NCI-H2081 treated with DMSO at 0.1 percent for 48 hours (cell line): Measurements from ENCODE around the gene HDDC2.

Source experiments
- DNase-seq: peaks from one replicate; lab custom pipeline; 2025; lab: John Stamatoyannopoulos, UW

HDDC2 gene, protein sequence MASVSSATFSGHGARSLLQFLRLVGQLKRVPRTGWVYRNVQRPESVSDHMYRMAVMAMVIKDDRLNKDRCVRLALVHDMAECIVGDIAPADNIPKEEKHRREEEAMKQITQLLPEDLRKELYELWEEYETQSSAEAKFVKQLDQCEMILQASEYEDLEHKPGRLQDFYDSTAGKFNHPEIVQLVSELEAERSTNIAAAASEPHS

DNA sequence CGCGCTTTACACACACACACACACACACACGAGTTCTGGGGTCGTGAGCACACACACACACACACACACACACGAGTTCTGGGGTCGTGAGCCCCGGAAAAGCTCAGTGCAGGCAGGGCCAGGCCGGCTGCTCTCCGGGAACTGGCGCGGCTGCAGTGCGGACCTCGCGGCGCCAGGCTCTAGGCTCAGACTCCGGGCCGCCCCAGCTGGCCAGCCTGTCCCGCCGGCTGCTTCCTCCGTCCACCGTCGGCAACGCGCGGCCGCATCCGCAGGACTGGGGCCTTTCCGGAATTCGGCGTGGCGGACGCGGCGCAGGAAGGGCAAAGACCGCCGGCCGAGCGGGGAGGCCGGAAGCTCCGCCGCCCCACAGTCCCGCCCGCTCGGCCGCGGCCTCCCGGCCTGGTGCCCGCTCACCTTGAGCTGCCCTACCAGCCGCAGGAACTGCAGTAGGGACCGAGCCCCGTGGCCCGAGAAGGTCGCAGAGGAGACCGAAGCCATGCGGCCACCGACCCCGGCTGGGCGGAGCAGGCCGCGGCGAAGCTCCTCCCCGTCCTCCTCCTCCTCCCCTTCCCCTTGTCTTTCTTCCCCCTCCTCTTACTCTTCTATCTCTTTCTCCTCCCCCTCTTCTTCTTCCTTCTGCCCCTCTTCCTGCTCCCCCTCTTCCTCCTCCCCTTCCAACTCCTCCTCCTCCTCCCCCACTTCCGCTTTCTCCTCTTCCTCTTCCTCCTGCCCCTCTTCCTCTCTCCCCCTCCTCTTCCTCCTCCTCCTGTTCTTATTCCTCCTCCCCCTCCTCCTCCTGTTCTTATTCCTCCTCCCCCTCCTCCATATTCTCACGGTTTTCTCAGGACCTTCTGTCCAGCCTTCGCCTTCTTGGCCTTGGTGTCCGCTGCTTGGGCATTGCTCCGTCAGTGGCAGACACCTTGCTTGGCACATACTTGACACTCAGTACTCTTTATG, at the start of gene HDDC2:
Gene HDDC2 (minus strand): TSS at position 533 of the 957 bp plus-strand sequence. CDS start 35 bp downstream, at position 498.
- no peak for DNase-seq

DNA sequence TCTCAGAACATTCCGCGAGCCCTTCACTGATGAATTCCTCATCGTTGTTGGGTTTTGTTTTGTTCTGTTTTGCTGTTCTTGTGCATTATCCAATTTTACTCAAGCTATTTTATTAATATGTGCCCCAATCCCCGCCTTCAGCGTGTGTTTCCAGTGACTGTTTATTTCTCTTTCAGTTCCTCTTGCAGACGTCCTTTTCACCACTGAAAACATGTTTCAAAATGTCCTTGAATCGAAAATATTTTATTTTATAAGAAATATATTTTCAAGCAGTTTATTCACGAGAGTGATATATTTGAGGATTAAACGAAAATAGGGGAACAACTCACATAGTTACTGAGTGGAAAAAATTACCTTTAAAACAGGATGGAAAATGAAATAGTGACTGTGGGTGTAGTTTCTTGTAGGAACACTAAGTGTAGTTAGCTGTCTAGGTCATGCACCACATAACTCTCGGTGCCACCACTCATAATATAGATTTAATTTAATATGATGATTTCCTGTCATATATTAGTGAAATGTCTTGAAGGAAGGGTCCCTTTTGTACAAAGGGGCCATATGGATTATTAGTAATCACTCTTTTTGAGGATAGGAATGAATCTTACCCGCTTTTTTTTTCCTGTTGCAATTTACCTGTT, 45.3 kb upstream of the HDDC2 start:
- DNase-seq: no peak

DNA sequence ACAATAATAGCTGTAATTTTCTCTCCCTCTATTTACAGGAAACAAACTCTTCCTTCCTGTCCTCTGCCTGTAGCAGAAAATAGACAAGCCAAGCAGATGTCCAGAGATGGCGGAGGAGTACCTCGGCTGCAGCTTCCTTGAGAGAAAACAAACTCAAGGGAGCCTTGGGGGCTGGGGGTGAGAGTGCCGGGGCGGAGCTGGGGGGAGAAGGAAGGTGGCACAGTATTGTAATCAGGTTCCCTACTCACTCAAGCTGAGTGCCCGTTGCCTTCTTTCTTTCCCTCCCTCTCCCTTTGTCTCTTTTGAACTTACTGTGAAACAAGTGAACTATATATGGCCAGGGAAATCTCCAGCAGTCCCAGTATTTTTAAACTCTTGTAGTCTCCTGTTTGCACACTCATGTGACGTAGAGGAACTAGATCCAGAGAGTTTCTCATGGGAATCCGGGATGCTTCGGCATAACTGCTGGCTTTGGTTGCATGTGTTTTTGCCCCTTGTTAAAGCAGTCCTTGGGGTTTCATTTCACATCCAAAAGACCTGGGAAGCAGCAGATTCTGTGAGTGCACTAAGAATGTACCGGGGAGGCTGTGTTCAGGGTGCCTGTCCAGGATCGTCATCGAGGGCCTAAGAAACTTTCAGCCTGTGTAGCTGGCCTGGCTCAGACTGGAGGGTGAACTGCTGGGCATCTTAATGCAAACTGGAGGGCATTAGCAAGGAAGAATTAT, 44.6 kb upstream of the HDDC2 start:
- DNase-seq: no peak

DNA sequence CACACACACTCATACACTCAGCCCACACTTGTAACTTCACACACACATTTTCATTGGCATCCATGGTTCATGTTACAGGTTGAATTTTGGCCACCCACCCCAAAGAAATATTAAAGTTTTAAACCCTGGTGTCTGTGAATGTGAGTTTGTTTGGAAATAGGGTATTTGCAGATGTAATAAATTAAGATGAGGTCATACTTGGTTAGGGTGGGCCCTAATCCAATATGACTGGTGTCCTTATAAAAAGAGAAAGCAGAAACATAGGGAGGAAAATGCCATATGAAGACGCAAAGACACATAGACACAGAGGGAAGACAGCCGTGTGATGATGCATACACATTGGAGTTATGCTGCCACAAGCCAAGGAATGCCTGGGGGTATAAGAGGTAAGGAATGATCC, 39.7 kb upstream of the HDDC2 start:
- no peak for DNase-seq

DNA sequence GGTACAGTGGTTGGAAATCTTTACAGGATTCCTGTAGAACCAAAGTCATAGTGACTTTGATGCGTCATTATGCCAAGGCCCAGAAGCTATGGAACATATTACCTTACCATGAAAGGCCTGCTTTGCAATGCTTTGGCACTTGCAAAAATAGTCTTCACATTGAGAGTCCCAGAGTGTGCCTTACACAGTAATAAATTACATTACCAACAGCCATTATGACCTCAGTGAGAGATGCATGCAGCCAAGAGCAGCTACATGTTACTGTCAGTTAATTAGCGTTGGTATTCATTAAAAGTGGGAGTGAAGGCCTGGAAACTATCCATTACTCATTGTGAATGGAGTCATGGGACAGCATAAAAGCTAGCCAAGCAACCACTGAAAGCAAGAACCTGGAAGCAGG, 39.2 kb upstream of the HDDC2 start:
- no peak for DNase-seq

DNA sequence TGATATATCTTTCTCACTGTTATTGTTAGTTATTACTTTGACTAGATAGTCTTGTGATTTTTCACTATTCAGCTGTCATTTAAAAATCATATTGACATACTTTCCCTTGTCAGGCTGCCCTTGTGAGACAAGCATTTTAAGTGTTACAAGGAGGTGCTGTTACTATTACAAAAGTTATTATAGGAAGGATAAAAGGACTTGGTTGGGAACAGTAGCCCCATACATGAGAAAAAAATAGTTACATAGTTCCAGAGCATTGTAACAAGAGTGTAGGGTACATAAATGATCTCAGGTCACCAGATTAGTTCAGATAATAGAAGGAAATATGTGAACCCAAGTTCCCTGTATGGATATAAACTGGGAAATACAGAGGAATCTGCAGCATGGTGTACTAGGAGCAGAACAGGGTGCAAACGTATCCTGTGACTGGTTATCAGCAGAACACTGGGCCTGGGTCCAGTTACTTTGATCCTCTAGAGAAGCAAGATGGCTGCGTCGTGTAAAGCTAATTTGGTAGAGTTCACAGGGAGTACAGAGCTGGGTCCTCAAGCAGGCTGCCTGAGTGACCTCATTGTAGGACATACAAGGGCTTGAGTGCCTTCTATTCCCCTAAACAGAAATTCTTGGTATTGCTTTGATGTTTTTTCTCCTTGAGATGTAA, 38.5 kb upstream of the HDDC2 start:
- DNase-seq: no peak

DNA sequence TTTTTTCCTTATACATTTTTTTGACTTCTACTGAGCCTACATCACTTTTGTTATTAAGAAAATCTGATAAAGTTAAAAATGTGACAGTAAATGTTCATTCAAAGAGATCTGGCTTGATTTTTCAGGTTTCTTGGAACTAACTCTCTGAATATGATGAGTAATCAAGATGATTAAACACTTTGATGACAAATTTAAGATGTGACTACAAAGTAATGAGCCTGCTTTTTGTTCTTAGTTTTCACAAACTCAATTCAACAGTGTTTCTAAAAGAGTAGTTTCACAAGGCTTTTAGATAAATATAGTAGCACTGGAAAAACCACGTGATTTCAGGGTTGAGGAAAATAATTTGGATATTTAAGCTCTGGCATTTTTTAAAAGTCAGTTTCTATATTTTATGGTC, 37.9 kb upstream of the HDDC2 start:
- DNase-seq: no peak

DNA sequence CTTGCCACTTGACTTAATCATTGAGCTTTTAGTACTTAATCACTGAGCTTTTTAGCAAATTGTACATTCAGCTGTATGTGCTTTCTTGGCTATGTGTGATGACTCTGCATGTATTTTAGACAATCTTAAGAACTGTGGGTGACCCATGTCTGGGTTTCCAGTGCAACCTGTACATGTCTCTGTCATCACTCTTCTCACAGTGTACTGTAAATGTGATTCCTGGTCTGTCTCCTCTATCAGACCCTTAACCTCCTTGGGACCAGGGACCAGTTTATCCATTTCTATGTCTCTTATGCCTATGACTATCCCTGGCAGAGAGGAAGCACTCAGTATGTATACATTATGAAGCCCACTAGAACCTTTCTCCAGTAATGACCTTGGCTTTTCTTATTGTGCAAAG, 36.6 kb upstream of the HDDC2 start:
- DNase-seq: no peak

DNA sequence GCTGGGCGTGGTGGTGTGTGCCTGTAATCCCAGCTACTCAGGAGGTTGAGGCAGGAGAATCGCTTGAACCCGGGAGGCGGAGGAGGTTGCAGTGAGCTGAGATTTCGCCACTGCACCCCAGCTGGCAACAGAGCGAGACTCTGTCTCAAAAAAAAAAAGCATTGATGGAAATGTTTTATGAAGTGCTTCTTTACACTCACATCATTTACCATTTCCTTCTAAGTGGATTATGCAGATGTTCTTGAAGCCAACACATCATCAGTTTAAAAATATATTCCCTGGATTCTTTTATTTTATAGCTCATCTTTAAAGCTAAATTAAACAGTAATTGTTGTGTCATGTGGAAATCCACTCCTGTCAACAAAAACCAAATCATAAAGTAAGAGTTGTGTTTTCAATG, 35.9 kb upstream of the HDDC2 start:
- DNase-seq: no peak

DNA sequence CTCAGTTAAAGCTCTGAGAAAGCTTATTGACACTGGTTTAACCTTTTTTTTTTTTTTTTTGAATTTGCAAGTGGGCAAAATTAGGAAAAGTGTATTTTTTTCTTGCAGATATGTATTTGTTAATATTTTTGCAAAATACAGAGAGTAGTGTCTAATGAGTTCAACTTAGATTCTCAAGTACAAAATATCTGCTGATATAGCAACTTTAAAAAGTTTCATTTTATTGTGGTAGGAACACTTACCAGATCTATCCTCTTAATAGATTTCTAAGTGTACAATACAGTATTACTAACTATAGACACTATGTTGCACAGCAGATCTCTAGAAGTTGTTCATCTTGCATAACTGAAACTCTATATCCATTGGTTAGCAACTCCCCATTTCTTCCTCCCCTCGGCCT, 30.9 kb upstream of the HDDC2 start:
- no peak for DNase-seq

DNA sequence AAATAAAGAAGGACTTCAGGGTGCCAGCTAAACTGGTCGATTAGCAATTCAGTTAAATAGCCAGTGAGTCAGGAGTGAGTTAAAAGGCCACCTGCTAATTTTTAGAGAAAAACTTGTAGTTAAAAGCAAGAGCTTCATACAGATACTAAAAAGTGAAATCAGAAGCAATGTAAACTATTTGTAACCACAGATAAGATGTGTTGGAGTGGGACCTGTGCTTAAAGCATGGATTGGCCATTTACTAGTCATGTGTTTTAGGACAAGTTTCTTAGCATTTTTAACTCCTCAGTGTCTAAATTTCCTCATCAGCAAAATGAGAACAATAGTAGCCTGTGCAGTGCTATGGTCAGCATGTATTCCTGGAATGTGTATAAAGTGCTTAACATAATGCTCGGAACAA, 23.8 kb upstream of the HDDC2 start:
- no peak for DNase-seq

DNA sequence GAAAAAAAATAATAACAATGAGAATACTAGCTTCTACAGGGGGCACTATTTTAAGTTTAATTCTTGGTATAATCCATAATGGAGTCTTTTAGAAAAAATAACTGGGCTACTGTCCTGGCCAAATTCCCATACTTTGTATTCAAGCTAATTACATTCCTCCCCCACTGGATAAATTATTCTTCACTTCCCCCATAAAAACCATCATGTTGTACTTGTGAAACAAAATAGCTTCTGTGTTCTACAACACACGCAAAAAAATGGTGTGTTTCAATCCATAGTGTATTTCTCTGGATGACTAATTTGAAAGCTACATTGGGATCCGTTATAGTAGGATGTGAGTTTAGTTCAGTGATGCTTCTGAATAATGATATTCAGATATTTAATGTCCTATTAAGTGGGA, 21.6 kb upstream of the HDDC2 start:
- DNase-seq: no peak

DNA sequence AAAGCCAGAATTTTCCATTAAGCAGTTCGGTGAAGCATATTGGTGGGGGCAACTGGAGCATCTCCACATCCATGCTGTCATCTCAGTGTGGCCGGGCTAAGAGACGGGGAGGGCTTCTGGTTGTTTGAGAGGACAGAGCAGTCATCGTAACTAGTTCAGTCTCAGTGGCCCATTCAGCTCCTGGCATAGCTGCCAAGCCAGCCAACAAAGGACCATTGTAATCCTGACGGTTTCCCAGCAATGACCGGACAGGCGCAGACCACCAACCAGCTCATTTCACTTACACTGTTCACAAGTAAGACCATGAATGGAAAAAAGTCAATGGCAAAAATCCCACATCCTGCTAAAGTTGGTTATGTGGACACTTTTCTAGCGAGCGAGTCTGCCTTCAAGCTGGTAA, 14.9 kb upstream of the HDDC2 start:
- DNase-seq: no peak

DNA sequence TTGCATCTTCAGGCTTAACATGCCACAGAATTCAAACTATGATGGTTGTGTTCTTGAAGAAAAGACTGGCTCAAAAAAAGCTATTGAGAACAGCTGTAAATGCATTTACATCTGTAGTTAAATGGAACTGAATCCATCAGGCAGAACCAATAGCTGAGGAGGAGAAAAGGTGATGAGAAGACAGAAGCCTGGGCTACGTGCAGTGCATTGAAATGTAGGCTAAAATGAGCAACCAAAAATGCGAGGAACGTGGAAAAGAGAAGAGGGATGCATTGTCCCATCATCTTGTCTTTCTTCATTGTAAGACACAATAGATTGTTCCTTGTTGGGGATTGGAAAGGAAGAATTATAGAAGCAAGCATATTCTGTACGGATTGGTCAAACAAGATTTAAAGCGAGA, 13.8 kb upstream of the HDDC2 start:
- DNase-seq: no peak

DNA sequence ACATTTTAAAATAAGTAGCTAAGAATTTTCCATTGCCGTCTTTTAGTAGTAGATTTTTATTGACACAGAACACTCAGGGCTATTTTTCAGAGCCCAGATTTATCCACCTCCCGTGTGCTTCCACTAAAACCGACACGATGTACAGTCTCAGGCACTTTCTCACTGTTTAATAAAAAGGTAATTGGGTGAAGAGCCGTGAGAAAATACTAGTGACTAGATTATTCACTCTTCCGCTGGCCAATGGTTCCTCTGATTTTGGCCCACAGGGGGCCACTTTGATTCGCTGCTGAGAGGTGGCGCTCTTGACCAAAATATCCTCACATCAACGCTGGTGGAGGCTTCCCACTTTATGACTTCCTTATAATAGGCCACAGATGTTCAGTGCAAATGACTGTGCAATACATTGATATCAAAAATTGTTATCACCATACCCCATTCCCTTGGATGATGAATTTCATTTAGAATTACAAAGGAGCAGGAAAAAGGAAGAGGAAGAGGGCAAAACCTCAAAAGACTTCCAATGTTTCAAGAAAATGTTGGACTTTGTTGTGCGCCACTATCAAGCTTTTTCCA, 12.3 kb upstream of the HDDC2 start:
- DNase-seq: no peak

DNA sequence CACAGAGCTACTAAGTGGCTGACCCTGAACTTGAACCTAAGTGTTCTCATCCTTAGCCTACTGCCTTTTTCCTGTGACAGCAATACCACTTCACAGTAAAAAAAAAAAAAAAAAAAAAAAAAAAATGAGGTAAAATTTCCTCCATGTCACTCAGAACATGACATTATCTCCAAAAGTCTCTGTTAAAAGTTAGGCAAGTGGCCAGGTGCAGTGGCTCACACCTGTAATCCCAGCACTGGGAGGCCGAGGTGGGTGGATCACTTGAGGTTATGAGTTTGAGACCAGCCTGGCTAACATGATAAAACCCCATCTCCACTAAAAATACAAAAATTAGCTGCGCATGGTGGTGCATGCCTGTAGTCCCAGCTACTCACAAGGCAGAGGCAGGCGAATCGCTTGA, 11.2 kb upstream of the HDDC2 start:
- DNase-seq: no peak

DNA sequence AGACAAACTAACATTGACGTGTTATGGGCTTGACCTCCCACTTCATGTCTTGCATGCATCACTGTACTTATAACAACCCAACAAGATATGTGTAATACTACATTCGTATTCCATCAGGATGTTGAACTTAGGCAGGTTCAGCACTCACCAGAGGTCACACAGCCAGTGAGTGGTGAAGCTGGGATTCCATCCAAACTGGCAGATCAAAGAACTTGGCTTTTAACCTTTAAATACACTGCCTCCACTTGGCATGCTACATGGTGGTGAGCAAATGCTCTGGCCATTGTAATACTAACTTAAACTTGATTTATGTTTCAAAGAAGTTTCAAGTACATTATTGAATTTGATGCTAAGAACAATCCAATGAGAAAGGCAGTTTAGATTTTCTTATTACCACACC, 10.7 kb upstream of the HDDC2 start:
- no peak for DNase-seq

DNA sequence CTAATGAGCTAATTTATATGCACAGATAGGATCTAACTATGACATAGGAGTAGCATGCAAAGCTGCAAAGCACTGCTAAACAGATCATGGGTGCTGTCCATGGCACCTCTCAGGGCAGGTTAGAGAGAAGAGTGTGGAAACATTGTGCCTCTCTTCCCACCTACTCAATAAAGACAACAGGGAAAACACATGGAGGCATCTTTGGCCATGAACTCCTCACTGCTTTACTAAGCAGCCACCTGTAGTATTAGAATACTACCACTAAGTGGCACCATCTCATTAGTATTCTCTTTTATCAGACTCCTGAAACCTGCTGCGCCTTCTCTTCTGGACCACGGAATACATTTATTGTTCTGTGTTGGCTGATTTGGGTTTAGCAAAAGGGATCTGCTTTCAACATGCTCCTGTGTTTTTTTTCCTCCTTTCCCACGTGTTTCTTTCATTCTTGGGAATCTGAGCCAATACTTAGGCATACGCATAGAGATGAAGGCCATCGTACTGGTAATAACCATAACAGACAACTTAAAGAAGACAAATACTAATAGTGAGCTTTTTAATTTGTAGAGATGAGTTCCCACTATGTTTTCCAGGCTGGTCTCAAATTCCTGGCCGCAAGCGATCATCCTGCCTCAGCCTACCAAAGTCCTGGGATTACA, 9.4 kb upstream of the HDDC2 start:
- no peak for DNase-seq

DNA sequence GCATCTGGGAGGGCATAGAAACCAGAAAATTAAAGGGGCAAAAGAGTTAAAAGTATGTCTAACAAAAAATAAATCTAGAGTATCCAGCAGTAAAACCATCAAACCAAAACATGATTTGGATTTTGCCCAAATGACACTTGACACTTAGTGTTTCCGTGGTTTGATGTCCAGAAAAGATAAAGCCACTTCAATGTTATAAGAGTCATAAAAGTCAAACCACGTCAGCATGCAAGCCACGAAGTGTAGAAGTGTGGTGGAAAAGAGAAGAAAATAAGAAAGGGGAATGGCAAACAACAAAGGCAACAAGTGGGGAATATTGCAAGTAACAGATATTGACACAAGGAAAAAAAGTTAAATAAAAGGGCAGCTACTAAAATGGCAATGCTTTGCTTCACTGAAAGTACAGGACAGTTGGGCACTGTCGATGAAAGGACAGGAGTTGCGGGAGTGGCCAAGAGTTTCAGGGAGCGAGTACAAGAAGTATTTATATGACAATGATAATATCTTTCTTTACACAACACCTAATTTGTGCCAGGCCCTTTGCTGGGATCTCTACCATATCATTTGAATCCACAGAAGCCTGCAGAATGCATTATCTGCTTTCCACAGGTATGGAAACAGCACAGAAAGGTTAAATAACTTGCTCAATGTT, 6.3 kb upstream of the HDDC2 start:
- no peak for DNase-seq

DNA sequence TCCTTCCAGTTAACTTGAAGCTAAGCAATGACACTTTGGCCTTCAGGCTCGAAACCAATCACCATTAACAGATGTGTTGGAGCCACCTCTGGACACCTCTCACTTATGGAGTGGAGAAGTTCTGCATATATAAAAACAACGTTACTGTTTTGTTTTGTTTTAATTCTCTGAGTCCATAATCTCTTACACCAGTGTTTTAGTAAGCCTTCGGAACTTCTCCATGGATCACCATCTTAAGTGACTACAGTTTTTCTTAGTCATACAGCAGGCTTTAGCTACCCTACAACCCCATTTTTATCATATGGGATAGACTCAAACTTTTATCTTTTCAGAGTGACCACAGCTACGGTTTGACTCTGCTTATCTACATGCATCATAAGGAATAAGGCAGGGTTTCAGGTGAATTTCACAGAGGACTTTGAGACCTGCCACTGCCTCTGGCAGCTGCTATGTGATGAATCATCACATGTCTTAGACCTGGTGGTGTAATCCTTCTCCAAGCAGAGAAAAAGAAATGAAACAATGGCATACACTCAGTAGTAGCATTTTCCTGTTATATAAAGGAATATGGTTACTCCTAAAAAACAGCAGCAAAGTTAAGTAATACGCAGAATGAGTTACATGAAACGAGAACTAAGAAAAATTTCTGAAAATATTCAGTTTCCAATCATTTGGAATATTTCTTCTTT, 5.5 kb upstream of the HDDC2 start:
- no peak for DNase-seq
